Hematopoietic multipotent progenitor cell treated with erythropoietin and hydrocortisone succinate and interleukin-3 and kit ligand, for 15 days (in vitro differentiated cells): Measurements from ENCODE around the gene LYST.
"Not testable (repeated sequence)": the region's sequence is repeated elsewhere in the genome, so short reads cannot be mapped to it uniquely, and the experiment has no call there.

ENCODE experiments used
- DNase-seq: peaks from one replicate; pipeline ENCODE4 v3.0.0-alpha.2; 2015; ENCODE audit warnings: low spot score

The LYST gene

DNA sequence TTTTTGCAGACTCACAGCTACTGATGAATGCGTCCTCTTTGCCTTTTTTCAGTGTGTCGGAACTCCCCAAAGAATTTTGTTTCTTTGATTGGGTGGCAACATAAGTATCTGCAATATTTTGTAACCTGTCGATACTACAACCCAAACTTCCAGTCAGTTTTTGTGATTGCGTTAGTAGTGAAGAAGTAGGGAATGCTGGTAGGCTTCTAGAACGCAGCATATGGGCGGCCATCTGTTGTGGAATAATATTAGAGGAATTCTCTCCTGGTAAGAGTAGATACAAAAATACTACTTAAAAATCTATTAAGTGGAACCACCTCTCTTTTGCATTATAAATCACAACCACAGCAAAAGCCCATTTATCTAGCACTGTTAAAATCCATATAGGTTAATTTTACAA is 107.4 kb downstream of the LYST start:
- DNase-seq: no peak

DNA sequence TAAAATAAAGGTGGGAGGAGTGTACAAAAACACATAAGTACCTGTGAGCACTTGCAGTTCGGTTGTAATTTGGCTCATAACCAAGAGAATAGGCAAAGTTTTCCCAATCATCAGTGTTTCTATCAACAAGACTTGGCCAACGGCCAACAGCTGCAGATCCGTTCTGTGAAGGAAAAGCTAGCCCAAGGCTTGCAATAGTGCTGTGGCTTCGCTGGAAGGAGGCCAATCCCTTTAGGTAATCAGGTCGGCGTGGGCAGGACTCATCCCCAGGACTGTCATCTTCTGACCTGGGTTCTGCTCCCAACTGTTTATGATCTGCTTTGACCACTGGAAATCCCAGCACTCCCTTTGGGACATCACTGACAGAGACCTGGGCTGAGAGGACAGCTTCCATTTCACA is 107.8 kb downstream of the LYST start:
- no peak for DNase-seq

DNA sequence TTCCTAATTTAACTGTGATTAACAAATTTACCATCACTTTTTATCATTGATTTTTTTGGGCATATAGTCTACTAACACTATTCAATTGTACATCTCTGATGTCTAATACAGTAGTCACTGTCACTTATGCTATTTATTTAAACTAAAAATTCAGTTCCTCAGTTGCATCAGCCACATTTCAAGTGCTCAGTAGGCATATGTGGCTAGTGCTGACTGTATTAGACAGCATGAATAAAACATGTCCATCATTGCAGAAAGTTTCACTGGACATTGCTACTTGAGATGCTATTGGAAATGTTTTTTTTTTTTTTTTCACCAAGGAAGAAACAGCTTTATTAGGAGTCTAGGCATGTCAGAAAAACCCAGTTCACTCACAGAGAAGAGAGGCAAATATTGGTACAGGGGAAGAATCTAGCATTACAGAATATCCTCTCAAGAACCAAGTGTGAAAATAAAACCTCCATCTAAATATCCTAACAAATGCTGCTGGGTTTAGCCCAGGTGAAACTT is 109.1 kb downstream of the LYST start:
- DNase-seq: no peak

DNA sequence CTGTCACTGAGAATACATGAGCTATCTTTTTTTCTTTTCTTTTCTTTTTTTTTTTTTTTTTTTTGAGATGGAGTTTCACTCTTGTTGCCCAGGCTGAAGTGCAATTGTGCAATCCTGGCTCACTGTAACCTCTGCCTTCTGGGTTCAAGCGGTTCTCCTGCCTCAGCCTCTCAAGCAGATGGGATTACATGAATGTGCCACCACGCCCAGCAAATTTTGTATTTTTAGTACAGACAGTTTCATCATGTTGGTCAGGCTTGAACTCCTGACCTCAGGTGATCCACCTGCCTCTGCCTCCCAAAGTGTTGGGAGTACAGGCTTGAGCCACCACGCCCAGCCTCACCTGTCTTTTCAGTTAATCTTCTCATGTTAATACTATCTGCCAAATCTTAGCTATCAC is 112.5 kb downstream of the LYST start:
- not testable (repeated sequence) for DNase-seq

DNA sequence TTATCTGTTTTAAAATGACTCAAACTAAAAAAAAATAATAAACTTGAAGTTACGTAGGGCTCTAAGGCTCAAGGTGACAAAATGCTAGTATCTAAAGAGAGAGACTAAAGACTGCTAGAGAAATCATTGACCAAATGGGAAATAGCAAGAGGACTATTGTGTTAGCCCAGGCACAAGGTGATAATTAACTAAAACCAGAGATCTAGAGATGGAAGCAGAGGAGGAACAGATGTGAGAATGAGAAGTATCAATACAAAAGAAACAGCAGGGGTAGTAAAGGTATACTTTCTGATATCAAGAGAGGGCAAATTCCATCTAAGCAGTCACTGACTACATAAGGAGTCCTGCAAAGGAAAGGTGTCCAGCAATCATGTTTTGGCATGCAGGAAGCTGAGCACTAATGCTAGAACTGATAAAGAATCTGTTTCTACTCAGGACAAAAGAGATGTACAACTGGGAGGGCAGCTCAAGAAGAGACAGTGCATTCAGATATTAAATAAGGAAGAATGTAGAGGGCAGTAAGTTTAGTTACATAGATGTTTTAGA is 116.9 kb downstream of the LYST start:
- DNase-seq: no peak

DNA sequence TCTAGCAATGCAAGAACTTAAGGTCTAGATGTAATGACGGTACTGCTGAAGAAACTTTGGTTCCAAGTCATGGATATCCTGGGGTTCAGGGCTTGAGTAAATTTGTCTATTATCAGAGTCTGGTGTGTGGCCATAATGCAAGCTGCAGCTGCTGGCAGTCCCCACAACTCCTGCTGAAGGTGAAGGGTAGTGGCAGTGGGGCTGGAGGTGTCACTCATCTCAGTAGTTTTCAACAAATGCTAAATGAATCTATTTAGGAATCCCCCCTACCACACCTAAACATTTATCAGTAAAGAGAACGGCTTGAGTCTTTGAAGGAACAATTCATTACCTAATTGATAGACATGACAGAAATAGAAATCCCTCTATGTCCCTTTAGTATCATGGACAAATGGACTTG is 118.0 kb downstream of the LYST start:
- no peak for DNase-seq

DNA sequence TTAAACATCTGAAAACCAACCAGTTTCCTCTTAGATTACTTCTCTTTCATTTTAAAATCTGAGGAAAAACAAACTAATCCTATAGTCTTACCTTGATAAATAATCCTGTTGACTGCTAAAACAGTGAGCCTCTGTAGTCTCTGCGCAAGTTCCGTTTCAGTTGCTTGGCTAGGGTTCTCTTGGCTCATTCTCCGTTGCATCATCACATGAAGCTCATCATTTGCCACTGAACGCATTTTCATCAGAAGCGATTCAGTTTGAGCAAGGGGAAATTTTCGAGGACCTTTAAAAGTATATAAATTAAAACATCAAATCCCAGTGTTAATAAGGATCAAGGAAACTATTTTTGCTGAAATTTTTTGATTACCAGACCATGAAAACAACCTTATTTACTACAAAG is 120.5 kb downstream of the LYST start:
- DNase-seq: no peak

DNA sequence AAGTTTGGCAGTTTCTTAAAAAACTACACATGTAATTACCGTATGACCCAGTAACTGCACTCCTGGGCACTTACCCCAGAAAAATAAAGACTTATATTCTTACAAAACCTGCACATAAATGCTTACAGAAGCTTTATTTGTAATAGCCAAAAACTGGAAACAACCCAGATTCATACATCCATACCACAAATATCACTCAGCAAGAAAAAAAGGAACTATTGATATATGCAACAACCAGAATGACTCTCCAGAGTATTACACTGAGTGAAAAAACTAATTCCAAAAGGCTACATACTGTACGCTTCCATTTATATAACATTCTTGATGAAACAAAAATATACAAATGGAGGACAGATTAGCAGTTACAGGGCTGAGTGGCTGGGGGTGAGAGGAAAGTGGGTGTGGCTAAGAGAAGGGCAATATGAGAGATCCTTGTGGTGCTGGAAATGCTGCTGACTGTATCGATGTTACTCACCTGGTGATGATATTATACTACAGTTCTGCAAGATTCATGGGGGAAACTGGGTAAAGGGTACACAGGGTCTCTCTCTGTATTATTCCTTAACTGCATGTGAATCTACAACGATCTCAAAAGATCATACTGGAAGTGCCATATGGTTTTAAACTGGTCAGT is 121.1 kb downstream of the LYST start:
- no peak for DNase-seq

DNA sequence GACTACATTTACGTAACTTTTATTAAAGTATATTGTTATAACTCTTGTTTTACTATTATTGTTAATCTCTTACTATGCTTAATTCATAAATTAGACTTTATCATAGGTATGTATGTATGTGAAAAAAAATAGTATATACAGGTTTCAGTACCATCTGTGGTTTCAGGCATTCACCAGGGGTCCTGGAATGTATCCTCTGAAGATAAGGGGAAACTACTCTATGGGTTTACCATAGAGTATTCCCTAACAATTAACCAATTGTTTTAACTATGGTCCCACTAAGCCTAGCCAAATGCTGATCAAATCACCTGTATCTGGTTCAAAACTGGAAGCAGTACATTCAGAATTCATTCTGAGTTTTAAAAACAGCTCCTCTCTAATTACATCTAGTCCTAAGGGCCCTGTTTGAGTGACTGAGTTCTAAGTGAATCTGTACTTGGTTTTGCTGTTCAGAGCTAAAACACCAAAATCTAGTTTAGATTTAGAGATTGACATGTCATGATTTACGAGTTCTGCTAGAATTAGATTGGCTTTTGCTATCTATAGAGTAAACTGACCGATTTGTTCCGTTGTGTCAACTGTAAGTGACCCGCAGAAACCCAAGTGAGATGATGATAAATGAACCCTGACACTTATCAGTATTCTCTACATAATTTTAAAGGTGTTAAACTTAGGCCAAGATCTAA is 123.6 kb downstream of the LYST start:
- no peak for DNase-seq

DNA sequence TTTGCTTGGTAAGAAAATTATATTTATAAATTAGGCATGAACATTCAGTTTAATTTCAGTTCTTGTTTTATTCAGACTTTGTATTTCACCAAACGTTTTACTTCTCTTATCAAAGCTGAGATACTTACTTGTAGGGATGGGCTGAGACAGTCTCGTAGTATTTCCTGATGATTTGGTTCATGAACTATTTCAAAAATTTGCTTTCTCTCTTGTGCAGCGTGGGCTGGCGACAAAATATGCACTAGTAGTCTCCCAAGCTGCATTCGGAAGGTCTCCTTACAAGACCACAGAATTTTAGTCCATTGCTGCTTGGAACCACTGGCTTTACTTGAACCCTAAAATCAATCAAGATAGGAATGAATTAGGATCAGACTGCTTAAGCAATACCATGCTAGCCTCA is 125.4 kb downstream of the LYST start:
- no peak for DNase-seq

DNA sequence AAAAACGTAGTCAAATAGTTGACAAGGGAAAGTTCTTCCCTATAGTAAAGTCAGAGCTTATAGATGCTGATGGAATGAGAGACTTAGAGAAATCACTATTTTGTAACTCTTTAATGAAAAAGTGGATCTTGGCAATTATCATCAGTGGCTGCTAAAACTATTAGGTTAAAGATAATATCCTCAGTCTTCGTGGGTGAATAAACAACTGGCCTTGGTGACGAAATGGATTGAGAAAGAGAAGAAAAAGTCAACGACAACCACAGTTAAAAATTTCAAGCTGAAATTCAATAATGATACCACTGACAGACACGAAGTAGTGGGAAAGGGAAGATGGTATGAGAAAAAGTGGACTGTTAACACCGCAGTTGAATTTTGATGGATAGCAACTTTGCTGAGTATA is 127.1 kb downstream of the LYST start:
- no peak for DNase-seq

DNA sequence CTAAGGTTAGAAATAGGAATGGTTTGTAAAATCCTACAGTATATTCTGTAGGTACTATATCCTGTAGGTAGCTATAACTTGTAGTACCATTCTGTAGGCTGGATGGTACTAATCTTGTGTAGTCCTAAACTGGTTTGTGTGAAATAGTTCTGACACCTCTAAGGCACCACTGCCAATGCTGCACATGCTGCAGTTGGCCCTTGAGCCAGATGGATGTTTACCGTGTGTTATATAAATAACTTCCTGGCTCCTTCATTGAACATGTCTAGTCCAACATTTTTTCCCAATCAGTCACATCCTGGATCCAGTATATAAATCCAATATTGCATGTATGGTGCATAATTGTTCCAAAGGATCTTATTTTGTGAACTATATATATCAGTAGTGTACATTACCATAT is 127.6 kb downstream of the LYST start:
- DNase-seq: no peak

DNA sequence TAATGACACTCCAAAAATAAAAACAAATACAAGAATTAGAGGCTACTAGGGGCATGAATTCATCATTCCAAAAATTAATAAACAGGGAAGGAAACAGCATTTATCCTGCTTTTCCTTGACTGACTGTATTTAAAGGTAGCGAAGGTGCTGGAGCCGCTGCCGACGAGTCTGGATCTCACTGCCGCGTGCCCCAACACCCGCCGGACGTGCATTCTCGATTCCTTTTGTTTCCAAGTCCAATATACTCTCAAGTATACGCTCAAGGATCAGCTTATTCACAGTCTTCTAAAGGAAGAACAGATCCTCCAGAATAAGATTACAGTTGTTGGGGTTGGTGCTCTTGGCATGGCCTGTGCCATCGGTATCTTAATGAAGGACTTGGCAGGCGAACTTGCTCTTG is 129.0 kb downstream of the LYST start:
- DNase-seq: no peak

DNA sequence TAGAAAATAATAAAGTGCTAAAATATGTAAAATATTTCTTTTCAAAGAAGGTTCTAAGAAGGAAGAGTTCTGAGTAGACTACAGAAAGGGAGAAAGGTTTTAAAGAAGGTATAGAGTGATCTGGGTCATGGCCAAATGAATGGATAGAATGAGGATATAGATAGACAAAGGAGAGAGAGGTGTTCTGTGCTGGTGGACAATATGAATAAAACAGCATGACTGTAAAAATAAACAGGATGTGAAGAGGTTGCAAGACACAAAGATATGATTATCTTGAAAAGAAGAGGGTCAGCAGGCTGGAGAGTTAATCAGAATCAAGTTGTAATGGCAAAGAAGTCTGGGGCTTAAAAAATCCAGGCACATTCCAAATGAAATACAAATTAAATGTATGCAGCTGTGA is 130.4 kb downstream of the LYST start:
- DNase-seq: no peak

DNA sequence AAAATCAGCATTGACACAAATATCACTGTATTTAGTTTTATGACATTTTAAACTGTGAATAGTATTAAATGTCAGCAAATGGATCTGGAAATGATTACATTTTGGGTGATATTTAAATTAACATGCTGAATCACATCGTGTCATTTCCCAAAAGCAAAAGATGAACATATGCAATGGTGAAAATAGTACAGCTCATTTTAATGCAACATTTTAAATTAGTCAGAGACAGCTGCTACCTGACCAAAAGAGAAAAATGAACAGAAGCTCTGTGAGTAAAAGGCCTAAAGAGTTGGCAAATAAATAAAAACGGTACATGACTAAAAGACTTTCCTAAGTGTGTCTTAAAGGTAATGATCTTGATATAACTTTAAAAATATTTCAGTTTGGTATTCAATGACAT is 131.1 kb downstream of the LYST start:
- no peak for DNase-seq

DNA sequence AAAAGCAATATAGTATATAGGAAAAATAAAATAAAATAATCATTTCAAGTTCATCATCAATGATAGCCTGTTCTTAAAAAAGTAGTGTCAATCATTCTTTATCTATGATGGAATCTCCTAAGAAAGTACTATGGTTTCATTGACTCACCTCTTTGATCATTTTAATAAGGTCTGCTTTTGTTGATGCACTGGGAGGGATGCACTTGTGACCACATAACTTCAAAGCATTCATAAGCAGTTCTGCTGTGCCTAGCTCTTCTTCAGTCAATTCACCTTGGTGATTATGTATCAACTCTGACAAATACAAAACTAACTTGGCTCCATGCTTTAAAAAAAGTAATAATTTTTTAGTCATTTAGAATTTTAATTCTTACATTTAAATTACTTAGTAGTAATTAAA is 132.4 kb downstream of the LYST start:
- DNase-seq: no peak

DNA sequence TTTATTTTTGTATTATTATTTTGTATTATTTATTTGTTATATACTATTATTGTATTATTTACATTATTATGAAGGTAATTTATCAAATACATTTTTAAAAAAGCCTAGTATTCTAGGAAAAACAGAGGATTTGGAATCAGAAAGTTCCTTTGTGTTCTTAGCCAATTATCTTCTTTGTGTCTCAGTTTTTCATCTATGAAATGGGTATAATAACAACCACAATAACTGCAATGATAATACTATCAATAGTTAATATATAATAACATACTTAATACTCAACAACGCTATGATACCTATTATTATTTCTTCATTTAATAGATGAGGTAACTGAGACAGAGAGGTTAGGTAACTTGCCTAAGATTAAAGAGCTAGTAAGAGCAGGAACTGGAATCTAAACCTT is 136.7 kb downstream of the LYST start:
- DNase-seq: no peak

DNA sequence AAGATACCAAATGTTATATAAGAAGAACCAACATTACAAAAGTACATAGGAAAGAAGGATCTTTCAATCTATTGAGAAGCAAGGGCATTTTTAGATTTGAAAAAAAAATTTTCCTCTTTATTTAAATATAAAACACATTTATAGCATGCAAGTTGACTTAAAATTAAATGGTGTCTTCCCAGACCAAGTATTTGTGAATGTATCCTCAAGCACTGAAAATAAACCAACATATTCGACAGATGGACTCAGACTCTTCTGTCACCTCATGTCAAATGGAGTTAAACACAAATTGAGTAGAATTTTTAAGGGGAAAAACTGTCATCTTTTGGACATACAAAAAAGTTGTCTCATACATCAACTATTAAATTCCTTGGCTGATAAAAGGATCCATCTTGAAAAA is 140.1 kb downstream of the LYST start:
- DNase-seq: no peak

DNA sequence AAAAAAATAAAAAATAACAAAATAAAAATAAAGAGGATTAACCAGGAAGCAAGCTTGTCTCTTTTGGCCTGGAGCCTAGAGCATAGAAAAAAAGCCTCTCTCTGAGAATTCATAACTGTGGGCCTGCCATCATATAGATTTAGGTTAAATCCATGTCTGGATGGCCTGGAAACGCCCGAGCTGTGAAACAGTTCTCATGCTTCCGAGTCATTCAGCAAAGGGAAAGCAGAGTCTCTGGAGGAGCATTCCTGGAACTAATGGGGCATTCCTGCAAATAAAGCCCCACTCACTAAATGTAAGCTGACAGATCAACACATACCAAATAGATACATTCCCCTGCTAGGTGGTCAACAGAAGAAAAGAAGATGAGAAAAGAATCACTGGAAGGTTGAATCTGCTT is 141.3 kb downstream of the LYST start:
- DNase-seq: no peak

DNA sequence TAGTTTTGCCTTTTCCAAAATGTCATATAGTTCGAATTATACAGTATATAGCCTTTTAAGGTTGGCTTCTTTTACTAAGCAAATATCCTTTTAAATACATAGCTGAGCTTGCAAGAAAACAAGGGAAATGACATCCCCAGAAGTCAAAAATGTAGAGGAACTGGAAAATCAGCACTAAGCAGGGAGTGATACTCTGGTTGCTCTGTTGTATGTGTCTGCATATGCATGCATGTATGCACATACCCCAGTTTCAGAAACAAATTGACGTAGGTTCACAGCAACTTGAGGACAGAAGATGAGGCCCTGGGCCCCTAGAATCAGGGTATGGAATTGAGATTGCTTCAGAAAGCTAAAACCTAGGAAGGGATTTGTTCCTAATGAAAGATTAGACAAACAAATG is 142.0 kb downstream of the LYST start:
- no peak for DNase-seq

DNA sequence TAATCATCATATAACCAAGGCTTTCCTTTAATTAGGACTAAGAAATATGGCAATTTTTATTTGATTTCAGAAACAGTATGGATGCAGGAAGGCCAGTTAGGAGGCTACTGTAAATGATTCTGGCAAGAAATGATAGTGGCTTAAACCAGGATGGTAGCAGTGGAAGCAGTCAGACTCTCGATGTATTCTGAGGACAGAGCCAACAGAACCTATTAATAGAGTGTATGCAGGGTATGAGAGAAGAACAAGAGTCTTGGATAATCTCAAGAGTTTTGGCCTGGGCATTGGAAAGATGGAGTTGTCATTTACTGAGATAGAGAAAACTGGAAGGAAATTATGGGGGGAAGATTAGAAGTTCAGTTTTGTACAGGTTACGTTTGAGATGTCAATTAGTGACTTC is 143.8 kb downstream of the LYST start:
- no peak for DNase-seq

DNA sequence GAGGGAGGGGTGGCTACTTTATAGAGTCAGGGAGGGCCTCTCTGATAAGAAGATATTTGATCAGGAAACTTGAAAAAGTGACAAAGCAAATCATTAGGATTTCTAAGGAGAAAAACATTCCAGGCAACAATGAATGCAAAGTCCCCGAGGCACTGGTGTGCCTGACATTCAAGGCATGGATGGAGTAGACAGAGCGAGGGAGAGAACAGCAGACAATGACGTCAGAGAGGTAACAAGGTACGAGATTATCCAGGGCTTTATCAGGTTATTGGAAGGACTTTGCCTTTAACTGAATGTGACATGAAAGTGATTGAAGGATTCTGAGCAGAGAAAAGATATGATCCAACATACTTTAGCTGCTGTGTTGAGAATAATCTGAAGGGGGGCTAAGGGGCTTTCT is 144.7 kb downstream of the LYST start:
- no peak for DNase-seq

DNA sequence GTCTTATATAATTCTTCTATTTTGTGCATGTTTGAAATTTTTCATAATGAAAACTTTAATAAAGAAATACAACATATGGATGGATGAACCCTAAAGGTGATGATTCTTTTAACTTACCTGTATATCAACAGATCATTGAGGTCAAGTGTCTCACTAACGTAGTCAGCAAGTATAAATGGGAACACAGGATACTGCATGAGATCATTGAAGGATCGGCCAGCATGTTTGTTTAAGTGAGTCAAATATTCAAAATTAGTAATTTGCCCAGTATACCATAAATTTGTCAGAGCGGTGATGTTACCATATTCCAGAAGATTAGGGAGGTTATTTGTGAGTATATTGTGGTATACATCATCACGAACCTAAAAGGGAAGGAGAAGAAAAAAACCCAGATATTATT is 146.2 kb downstream of the LYST start:
- DNase-seq: no peak
